ENCODE measurements around the gene TBC1D2B. TPM values are rescaled to one million over a fixed set of nuclear protein-coding genes. Genes with fewer than 3 reads are reported as not detected.

TBC1D2B gene
- total and polyA plus RNA-seq, 9 donors: 42.3 to 146 (median 115) TPM

DNA sequence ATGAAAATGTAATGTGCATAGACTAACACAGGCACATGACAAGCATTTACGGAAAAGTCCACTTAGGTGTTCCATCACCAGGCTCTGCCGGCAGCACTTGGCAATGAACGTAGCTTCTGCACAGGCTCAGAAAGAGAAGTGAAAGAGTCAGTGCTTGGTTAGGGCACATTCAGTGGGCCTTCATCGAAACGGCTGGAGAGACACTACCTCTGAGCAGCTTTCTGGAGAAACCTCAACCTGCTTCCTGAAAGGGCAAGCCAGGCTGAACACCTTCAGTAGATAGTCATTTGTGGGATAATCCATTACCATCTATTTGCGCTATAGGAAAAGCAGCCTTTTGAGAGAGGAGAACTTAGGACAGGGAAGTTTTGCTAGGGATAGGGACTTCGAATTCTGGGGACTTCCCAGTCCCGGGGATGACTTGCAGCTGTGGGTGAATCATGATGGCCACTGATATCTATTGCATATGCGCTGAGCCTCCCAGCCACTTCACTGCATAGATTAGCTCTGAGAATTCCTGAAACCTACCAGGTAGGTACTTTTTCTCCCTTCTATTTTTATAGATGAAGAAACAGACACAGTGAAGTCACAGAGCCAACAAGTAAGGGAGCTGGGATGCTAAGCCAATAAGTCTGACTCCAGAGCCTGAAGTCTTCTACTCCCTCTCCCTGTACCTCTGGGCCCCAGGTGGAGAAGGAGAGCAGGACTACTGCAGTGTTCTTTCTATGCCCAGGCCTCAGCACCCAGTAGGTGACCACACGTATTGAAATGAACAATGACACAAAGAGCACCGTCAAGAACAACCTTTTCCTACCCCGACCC lies 10.7 kb upstream of the TBC1D2B start:
- DNase-seq: peak in 1 of 5 donors; percentile 7
- no peak overlapping the region for H3K4me3 ChIP-seq
- no peaks in the 10 kb centered on the region for H3K9me3 ChIP-seq
- H3K4me1 ChIP-seq (ENCODE audit: insufficient read depth): peaks cover 6% of the 10 kb centered on the region
- no peak for TF ChIP-seq POLR2A (IDR thresholded peaks at IDR 0.05)
- TF ChIP-seq CTCF (IDR thresholded peaks at IDR 0.05): no peak
- TF ChIP-seq EP300 (IDR thresholded peaks at IDR 0.05): no peak
- H3K27ac ChIP-seq: no peak overlapping the region
- no peaks in the 10 kb centered on the region for H3K36me3 ChIP-seq
- 90 to 95% (median 92%) methylated on average over 12 of the region's 12 CpGs for WGBS, 3 donors
- intact Hi-C loops (cut with DNase I): no loop called here
- no peaks in the 10 kb centered on the region for H3K27me3 ChIP-seq

DNA sequence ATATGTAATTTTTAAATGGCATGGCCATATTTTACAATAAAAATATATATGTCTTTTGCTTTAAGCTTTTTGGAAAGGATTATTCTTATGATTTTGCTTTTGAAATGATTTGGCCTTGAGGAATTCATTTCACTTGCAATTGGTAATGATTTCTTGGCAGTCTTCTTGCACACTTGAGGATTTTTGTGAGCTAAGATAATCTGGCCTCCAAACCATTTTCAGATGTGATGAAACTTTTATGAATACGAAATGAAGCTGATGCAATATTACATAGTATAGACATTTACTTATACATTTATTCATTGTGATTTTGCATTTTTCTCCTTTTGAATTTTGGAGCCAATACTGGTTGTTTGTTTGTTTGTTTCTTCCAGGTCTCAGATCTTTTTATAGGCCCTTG lies 8.4 kb upstream of the TBC1D2B start:
- intact Hi-C loops (cut with DNase I): no loop called here

DNA sequence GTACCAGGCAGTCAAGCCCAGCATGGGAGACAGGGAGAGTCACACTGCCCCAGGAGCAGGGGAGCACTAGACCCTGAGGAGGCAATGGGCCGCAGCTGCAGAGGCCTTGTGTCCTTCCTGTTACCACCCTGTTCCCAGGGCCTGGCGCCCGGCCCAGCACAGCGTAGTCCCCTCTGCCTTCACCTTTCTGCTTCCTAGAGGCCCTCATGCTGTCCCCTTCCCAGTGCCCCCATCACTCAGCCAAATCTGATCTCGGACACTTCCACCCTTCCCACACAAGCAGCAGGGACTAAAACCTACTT lies 6.9 kb upstream of the TBC1D2B start:
- TF ChIP-seq EP300 (IDR thresholded peaks at IDR 0.05): no peak
- no peak for TF ChIP-seq CTCF (IDR thresholded peaks at IDR 0.05)
- TF ChIP-seq POLR2A (IDR thresholded peaks at IDR 0.05): no peak
- intact Hi-C loops (cut with DNase I): no loop called here
- H3K36me3 ChIP-seq: no peaks in the 10 kb centered on the region
- no peak overlapping the region for H3K4me3 ChIP-seq
- no peak overlapping the region for H3K27ac ChIP-seq
- H3K9me3 ChIP-seq: no peaks in the 10 kb centered on the region
- no peaks in the 10 kb centered on the region for H3K27me3 ChIP-seq
- 86 to 89% (median 86%) methylated on average over 5 of the region's 5 CpGs for WGBS, 3 donors
- H3K4me1 ChIP-seq (ENCODE audit: insufficient read depth): no peaks in the 10 kb centered on the region
- DNase-seq: peak in 1 of 5 donors; percentile 42

More for the DNA sequence above, 8.4 kb upstream of the TBC1D2B start:
- no peak overlapping the region for H3K4me3 ChIP-seq
- no peaks in the 10 kb centered on the region for H3K4me1 ChIP-seq (ENCODE audit: insufficient read depth)
- H3K27me3 ChIP-seq: no peaks in the 10 kb centered on the region
- WGBS, 3 donors: 18 to 29% (median 19%) methylated on average over 1 of the region's 1 CpG
- DNase-seq: no peak
- H3K9me3 ChIP-seq: no peaks in the 10 kb centered on the region
- no peak overlapping the region for H3K27ac ChIP-seq
- H3K36me3 ChIP-seq: no peaks in the 10 kb centered on the region
- TF ChIP-seq EP300 (IDR thresholded peaks at IDR 0.05): no peak
- no peak for TF ChIP-seq CTCF (IDR thresholded peaks at IDR 0.05)
- TF ChIP-seq POLR2A (IDR thresholded peaks at IDR 0.05): no peak

DNA sequence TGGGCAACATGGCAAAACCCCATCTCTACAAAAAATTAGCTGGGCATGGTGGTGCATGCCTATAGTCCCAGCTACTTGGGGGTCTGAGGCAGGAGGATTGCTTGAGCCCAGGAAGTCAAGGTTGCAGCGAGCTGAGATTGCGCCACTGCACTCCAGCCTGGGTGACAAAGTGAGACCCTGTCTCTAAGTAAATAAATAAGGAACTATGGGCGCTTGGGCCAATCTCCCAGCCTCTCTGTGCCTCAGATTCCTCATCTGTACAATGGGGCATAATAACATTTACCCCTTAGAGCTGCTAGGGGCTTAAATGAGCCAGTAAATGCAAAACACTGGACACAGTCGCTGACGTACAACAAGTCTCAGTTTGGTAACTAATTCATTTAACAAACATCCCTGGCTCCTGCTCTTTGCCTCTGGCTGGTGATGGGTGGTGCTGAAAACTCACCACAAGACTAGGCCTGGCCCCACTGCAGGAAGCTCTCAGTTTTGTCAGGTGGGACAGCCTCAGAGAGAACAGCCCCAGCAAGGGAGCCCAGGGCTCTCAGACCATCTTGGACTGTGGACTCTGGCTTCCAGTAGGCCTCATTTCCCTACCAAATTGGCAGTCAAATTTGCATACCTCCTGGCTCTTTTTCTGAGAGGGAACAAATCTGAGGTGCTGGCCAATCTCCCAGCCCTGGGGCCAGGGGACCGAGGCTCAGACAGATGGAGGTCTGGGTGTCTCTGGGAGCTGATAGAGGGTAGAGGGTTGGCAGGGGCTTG lies 6.4 kb upstream of the TBC1D2B start:
- TF ChIP-seq CTCF (IDR thresholded peaks at IDR 0.05): no peak
- no peak for TF ChIP-seq EP300 (IDR thresholded peaks at IDR 0.05)
- TF ChIP-seq POLR2A (IDR thresholded peaks at IDR 0.05): no peak

More for the DNA sequence above, 6.4 kb upstream of the TBC1D2B start:
- Histone ChIP-seq H3K27ac (no peak overlapping the region), H3K4me1 (ENCODE audit: insufficient read depth) (no peaks in the 10 kb centered on the region), H3K27me3 (no peaks in the 10 kb centered on the region), H3K36me3 (no peaks in the 10 kb centered on the region), H3K9me3 (no peaks in the 10 kb centered on the region), H3K4me3 (no peak overlapping the region)
- DNase-seq: no peak
- 94 to 95% (median 95%) methylated on average over 6 of the region's 6 CpGs for WGBS, 3 donors
- intact Hi-C loops (cut with DNase I): no loop called here
